CD4-positive, alpha-beta T cell treated with Interleukin-10 for 1 hour (primary cell): ENCODE results near the gene IGSF9B.

ENCODE experiments used
- DNase-seq: peaks from one replicate; pipeline ENCODE4 v3.0.0-alpha.2; 2020

IGSF9B gene

DNA sequence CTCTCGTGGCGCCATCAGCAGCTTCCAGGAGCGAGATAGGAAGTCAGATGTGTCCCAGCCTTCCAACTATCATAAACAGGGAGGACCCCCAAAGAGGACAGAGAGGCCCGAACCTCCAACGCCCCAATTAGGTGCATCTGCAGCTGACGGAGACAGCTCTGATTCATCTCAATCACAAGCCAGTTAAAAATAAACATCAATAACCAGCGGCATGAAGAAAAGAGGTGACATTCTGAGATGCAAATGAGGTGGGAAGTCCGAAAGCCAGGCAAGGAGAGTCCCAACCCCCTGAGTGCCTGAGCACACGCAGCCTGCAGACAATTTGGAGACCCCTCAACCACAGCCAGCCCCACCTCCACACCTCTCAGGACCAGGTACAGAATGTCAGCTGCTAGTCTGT, 28.1 kb upstream of the IGSF9B start:
- DNase-seq: no peak

DNA sequence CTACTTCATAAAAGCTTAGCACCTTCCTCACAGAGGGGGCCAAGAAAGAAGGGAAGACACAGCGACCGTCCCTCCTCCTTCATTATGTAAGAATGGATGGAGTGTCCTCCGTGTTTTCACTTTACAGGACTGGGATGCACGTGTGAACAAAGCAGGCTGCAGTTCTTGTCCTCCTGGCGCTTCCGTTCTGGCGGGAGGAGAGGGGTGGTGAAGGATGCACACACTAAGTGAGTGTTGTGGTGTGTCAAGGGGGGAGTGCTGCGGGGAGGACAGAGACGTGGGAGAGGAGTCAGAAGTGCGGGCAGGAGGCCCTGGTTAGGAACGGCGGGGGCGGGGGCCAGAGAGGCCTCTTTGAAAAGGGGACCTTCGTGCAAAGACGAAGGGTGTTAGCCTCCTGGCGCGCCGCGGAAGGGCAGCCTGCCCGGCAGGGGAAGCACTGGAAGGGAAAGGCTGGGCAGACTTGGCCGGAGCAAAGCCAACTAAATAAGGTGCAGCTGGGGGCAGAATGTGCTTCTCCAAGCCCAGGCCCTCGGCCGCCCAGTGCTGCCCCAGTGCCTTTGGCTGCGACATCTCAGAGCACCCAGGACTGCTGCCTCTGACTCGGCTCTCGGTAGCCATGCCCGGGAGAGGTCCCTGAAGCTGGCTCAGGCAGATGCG, 27.0 kb upstream of the IGSF9B start:
- no peak for DNase-seq

DNA sequence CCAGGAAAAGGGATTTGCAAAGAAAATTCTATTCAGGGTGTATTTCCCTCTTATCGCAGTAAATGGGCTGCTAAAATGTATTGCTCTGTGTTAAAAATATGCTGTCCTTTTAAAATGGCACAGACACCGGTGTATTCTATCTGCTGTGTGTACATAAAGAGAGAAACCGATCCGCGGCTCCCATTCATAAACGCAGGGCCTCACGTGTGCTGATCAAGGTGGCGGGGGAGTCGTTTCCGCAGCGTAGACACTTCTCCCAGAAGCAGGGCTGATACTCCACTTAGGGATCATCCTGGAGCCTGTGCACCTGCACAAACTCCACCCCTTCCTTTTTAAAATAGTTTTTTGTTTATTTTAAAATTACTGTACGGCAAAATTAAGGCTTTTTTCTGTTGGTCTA, 26.1 kb upstream of the IGSF9B start:
- DNase-seq: no peak

DNA sequence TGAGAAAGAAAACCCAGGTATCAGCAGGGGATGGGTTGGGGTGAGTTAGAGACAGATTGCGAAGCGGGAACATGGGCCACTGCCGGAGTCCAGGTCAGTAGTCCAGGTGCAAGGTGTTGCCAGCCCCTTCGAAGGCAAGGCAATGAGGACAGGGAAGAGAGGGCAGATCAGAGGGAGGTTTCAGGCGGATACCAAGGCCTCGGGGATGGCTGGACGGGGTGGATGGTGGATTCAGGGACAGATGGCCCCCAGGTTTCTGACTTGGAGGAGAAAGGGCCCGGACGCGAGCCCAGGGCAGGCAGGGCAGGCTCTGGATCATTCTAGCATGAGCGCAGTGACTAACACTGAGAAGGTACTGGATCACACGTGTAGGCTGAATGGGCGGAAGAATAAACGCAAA, 25.4 kb upstream of the IGSF9B start:
- DNase-seq: no peak

DNA sequence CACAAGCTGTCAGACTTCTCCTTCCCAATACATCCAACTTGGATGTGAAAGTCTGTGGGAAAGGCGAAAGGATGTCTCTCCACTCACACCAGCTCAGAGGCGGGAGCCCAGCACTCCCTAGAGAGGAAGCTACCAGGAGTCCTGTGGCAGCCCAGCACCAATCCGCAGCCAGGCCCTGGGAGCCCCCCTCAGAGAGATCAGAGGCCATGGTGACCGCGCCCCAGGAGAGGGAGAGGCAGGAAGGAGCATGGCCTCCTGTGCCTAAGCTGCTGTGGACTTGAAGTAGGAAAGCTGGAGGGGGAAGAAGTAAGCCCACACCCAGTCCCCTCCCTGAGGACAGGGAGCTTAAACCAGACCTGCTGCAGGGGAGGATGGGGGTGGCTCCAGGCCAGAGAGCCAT, 24.4 kb upstream of the IGSF9B start:
- DNase-seq: no peak

DNA sequence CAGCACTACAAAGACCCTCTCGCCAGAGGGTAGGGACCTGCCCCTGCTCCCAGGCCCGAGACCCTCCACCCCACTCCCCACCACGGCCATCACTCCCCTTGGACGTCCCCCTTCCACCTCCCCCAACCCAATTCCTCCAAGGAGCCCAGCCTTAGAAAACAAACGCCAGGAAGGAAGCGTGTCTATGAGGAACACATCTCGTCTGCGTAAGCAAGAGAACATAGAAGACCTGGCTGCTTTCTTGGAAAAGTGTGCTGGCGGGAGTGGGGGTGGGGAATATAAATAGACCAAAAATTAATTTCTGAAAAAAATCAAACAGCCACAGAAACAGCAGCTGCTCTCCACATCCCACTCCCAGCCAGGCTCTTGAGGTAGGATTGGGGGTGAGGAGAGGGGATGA, 23.9 kb upstream of the IGSF9B start:
- no peak for DNase-seq

DNA sequence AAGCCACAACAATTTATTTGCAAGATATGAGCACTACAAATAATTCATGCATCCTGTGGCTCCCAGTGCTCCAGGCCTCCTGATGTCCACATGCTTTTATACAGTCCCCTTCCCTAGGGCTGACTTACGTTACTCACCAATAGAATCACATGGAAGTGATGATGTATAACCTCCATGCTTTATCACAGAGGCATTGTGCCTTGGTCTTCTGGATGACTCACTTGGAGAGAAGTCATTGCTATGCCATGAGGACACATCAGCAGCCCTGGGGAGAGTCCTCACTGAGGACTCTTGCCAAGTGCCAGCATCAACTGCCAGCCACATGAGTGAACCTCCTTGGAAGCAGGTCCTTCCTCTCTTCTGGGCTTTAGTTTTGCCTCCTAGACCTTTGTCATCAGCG, 22.0 kb upstream of the IGSF9B start:
- DNase-seq: no peak

DNA sequence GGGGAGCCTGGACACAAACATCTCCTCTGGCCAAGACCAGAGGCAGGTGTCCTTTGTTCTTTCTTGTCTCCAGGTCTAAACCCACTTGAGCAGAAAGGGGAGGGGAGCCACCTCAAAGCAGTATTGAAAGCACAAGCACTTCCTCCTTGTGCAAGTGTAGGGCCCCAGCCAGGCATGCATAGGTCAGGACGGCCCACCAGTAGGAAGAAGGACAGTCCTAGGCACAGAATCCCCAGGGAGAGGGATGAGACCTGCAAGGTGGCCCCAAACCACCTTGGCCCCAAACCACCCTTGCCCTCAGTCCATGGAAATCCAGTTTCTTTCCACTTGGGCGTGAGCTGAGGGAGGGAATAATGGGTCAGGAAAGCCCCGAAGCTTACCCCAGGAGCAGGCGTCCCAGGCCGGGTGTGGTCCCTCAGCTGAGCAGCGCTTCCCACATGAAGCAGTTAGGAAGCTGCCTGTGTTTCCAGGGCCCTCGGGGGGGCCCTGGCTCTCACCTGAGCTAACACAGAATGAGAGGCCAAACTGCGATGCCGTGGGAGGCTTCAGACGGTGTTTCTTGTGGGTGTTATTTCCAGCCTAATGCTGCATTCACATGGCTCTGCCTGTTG, 20.4 kb upstream of the IGSF9B start:
- DNase-seq: no peak

DNA sequence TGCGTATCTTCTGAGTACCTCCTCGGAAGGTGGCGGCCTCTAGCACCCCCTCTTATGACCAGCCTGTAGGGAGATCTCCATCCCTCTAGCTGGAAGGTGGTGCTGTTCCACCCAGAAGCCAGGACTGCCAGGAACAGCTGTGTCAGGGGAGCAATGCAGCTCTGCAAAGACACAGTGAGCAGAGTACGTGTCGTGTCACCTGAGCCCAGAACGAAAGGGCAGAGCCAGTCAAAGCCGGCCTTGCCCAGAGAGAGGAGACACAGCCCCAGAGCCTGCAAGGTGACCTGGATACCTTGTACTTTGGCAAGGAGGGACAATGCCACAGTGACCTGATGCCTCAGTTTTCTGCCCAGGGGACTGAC, 18.7 kb upstream of the IGSF9B start:
- DNase-seq: no peak

DNA sequence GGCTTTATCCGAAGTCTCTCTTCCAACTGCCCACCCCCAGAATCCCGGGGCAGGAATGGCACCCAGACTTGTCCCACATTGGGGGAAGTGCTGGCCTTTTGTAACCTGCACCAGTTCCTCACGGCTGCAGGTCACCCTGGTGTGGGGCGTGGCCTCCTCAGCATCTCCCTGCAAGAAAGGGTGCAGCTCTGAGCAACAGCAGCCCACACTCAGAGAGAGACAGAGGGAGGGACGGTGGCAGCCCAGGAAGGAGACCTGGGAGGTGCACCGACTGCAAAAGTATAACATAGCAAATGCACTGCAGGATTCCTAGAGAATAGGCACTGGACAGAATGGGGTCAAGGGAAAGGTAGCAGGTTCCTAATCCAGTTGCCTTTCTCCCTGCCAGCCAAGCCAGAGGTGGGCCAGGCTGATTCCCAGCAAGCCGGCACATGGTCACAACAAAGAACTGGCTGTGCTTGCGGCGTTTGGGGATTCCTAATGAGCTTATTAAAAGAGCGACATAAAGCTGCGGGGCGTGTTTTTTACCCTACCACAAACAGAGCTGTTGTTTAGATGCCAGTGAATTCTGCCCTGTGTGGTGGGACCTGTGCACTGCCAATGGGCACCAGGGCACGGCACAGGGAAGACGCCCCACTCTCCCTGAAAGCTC, 18.2 kb upstream of the IGSF9B start:
- no peak for DNase-seq

DNA sequence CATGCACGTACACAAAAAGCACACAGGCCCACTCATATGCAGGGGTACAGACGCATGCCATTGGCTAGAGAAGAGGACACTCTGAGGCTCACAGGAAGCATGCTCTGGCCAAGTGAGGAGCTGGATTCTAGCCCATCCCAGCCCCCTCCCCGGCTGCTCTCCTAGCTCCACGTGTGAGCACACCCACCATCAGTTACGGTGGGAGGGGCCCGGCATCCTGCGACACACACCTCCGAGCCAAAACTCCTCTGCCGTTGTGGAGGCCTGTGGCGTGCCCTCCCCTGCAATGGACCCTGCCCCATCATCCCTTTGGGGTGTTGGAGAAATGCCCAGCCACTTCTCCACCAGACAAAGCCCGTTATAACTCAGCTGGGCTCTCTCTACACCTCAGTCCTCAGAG, 15.1 kb upstream of the IGSF9B start:
- DNase-seq: no peak

DNA sequence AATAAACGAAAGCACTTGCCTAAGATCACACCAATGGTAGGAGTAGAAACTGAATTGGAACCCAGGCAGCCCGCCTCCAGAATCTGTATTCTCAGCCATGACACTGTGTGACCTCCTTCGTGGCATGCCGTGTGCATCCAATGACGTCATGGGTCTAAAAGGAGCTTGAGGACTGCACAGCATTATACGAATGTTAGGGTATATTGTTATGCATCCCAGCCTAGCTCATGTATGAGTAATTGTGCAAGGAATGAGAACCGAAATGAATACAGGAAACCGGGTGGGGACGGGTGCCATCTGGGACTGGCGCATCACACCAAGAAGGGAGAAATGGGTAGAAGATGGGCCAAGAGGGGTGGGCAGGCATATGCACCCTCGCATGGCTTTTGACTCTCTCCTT, 12.3 kb upstream of the IGSF9B start:
- DNase-seq: no peak

DNA sequence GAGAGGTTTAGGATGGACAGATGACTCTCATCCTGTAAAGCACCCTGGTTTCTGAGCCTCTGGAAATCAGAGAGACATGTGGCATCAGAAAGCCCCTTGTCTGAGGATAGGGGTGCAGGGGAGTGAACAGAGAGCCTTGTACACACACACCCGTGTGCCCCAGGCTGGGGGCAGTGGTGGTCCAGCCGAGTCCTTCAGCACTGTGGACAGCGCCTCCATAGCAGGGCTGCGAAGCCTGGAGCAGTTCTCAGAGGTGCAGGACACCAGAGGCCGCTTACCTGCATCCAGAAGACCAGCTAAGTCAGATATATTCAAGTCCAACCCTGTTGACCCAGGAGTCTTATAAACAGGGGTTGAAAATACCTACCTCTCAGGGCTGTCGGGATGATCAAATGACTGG, 11.5 kb upstream of the IGSF9B start:
- DNase-seq: no peak

DNA sequence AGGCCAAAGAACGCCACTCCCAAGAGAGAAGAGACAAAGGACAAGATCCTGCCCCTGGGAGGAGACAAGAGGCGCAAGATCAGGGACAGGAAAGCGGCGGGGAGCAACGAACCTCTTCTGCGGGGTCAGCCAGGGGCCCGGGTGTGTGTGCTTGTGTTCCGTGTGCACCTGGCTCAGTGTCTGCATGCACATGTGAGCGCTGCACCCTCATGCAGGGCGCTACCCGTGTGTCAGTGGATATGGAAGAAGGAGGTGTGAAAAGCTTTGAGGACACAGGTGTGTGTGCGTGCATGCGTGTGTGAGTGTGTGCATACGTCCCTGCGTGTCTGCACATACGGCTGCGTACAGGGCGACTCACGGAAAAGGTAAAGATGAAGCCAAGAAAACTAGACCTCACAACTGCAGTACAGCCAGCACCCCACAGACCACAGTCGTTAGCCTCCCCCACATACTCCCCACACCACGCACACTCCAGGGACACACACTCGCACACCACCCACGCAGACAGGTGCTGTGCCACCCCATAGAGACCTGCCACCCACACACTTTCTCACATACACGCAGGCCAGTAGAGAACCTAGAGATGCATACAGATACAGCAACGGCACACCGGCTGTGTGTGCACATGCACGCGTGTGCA, 11.0 kb upstream of the IGSF9B start:
- DNase-seq: no peak

DNA sequence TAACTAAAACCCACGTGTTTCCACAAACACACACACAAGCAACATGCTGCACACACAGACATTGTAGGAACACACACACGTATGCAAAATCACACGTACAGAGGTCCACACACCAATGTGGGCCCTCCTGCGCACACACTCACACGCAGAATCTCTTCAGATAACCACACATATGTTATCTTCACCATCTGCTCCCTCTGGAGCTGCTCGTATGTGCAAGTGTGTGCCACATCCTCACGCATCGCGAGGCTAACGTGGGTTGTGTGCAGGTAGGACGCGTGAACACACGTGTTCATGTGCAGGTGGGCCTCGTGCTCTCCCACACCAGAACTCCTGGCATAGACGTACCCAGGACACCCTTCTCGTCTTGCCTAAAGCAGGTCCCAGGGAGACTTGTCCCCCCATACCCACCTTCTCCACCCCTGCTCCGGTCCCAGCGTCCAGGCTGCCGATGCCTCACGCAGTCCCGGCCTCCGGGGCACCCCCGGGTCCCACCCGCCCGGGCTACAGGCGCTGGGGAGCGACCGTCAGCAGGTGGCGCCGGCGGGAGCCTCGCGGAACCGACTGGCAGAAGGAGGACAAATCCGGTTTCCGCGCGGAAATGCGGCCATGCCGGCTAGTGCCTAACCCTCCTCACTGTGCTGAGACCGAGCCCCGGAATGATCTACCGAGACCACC, 10.3 kb upstream of the IGSF9B start:
- DNase-seq: peak; percentile 68

DNA sequence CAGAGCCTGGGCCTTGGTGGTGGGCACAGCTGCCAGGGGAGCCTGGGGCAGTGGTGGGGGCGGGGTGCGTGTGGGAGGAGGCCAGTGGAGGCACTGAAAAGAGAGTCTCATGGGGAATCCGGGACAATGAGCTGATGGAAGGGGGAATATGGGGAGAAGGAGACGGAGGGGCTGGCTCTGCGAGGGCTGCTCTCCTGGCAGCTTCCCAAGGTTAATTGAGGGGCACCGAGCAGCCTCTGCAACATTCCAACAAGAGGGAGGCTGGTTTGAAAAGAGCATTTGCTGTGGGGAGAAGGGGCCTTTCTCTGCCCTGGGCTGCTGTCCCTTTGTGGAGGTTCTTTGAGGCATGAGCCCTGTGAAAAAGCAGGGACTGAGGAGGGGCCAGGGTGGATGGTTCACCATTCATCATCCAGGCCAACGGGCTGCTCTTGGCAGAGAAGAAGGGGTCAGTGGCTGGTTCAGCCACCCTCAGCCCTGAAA, 9.4 kb upstream of the IGSF9B start:
- no peak for DNase-seq

DNA sequence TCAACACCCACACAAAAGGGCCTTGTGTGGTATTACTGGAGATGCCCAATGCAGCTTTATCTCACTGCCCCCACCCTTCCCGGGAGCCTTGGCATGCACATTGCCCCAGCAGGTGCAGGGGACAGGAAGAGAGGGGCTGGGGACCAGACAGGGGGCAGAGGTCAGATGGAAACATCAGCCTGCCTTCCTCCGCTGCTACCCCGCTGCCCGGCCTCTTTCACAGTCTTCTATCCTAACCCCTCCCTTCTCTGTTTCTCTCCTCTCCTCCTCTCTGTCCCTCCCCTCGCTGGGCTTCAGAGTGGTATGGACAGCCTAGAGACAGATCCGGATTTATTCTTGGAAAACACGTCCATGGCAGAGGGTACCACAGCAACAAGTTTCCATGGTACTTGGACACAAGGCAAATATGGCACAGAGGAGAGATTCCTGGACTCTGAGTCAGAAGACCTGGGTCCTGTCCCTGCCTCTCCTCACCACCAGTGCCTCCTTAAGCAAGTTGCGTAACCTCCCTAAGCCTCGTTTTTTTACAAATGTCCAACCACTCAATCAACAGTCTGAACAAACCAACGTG, 8.3 kb upstream of the IGSF9B start:
- DNase-seq: no peak

DNA sequence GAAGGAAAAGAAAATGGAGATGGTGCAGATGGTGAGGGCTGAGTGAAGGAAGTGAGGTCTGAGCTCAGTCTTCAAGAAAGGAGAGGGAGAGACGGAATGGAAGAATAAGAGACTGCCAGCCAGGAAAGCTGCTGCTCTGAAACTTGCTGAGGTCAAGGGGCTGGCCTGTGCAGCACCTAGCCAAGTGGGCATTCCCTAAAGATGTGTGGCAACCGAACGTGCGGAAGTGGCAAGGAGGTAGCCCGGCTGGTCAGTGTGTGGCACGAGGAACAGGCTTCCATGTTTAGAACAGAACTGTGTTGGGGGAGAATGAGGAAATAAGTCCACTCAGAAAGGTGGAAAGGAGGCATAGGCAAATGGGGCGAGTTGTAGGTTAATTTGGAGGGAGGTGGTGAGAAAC, 7.6 kb upstream of the IGSF9B start:
- no peak for DNase-seq

DNA sequence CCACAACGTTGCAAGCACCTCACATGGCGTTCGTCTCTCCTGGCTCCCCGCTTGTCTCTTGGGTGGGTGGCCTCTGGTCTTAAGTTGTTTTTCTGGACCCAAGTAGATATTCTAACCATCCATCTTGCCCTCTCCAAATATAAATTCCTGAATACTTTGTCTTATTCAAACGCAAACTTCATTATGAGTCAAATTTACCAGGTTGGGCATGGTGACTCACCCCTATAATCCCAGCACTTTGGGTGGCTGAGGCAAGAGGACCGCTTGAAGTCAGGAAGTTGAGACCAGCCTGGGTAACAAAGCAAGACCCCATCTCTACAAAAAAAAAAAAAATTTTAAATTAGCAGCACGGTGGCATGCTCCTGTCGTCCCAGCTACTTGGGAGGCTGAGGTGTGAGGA, 5.1 kb upstream of the IGSF9B start:
- DNase-seq: no peak

DNA sequence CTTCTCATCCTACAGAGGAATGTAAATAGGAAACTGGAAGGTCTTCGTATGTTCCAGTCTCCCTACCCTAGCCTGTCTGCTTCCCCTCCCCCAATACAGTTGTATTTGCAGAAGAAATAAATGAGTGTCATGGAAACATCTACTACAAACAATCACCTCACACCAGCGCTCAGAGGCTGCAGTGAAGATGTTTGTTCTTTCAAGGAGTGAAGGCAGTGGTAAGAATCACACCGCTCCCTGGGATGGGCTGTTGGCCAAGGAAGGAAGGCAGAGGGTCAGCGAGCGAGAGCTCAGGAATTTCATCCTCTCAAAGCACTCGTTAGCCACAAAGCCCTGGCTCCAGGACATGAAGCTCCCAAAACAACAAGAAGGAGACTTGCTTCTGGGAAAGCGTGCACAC, 1.1 kb upstream of the IGSF9B start:
- no peak for DNase-seq

DNA sequence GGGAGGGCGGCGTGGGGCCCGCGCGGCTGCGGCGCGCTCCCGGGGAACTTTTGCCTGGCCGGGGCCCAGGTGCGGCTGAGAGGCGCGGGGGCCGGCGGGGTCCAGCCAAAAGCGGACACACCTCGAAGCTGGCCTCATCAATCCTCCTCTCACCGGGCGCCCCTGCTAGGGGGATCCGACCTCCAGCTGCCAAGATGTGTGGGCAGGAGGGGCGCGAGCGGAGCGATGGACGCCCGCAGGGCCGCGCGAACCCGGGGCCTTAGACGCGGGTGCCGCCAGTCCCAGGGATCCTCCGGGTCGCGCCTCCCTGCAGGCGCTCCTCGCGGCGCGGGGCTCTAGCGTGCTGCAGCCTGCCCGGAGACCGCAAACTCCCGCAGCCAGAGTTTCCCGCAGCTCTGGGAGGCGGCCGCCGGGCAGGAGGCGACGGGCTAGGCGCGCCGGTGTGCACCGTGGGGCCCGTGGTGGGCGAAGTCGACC, 785 bp downstream of the IGSF9B start:
- DNase-seq: no peak

DNA sequence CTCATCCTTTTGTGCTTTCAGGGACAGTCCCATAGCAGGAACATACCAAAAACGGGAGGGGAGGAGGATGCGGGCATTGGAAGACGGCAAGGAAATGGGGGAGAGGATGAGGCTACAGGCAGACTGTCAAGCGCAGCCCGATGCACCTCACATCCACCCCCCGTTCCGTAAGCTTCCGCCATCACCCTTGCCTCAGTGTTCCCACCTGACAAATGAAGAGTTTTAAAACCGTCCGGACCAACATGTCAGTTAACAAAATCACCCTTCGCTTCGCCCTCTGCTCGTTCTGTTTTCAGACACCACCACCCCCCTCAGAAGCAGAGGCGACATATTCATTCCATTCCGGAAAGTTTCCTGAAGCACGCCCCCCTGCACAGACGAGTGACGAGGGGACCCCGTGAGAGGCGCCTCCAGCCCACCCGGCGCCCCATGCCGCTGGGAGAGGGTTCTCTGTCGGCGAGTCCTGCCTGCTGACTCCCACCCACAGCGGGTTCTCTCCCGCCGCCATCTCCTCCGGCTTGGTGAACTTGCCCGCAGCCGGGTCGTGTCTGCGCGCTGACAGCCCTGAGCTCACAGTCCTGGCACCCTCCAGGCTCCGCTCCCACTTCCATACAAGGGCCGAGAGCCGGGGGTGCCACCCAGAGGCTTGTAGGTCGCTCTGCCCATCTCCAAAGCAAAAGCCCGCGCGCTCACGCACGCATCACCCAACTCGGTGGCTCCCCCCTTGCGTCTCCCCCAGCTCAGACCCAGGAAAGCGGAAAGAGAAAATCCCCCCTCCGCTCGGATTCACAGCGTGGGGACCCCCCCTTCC, 1.5 kb downstream of the IGSF9B start:
- peak; percentile 36 for DNase-seq
